OCI-LY3 (cell line): ENCODE measurements around the gene AGRN.

Experiments
- CTCF ChIP-seq: fragments of 200-600, 300-600 bp; sonication (generic); IDR thresholded peaks from 2 replicates; pipeline ENCODE4 v1.5.1; 2014; ENCODE audit warnings: antibody characterized with exemption, low read length, low read depth
- EZH2phosphoT487 ChIP-seq: fragments of 200-600 bp; shearing (Covaris generic); IDR thresholded peaks from 2 replicates; pipeline ENCODE4 v1.6.1; 2018; ENCODE audit warnings: antibody characterized with exemption, mixed run types, low read depth

GRCh38 chr1:1055841-1056736 lies 36.2 kb downstream of the AGRN start:
- no peak for TF ChIP-seq CTCF
- no peak for TF ChIP-seq EZH2phosphoT487
